ENCODE results near the gene MERTK.
A peak's percentile ranks its signal among the peaks of the same experiment; 100 is the strongest.
"Not testable (repeated sequence)": the region's sequence is repeated elsewhere in the genome, so short reads cannot be mapped to it uniquely, and the experiment has no call there.

Gene MERTK

GRCh38 chr2:111910609-111911277 is 12.3 kb downstream of the MERTK start:
- no peak for DNase-seq

GRCh38 chr2:111911295-111911977 is 13.0 kb downstream of the MERTK start:
- not testable (repeated sequence) for DNase-seq

- DNase-seq: no peak
These were observed 14.1 kb downstream of the MERTK start for GRCh38 chr2:111912547-111912946.

GRCh38 chr2:111917106-111917505 is 18.7 kb downstream of the MERTK start:
- no peak for DNase-seq

GRCh38 chr2:111918383-111918806 is 20.0 kb downstream of the MERTK start:
- DNase-seq: peak; percentile 96

- no peak for DNase-seq
These were observed 21.0 kb downstream of the MERTK start for GRCh38 chr2:111919365-111919764.

GRCh38 chr2:111919794-111920608 is 21.6 kb downstream of the MERTK start:
- no peak for DNase-seq

GRCh38 chr2:111923276-111923804 is 24.9 kb downstream of the MERTK start:
- DNase-seq: peak; percentile 71

- DNase-seq: no peak
These were observed 26.3 kb downstream of the MERTK start for GRCh38 chr2:111924617-111925107.

GRCh38 chr2:111927723-111928122 is 29.3 kb downstream of the MERTK start:
- no peak for DNase-seq

GRCh38 chr2:111930409-111930808 is 32.0 kb downstream of the MERTK start:
- no peak for DNase-seq

GRCh38 chr2:111930875-111931274 is 32.5 kb downstream of the MERTK start:
- peak; percentile 49 for DNase-seq

GRCh38 chr2:111932841-111933291 is 34.5 kb downstream of the MERTK start:
- no peak for DNase-seq

GRCh38 chr2:111933900-111934299 is 35.5 kb downstream of the MERTK start:
- not testable (repeated sequence) for DNase-seq

- DNase-seq: no peak
These were observed 38.5 kb downstream of the MERTK start for GRCh38 chr2:111936881-111937280.

- DNase-seq: no peak
These were observed 40.0 kb downstream of the MERTK start for GRCh38 chr2:111938392-111938791.

- no peak for DNase-seq
These were observed 42.2 kb downstream of the MERTK start for GRCh38 chr2:111940333-111941196.

GRCh38 chr2:111941531-111941930 is 43.1 kb downstream of the MERTK start:
- no peak for DNase-seq

- DNase-seq: no peak
These were observed 46.3 kb downstream of the MERTK start for GRCh38 chr2:111944531-111945210.

GRCh38 chr2:111945444-111946293 is 47.3 kb downstream of the MERTK start:
- DNase-seq: no peak

All from fibroblast of skin of abdomen (primary cell).